SU-DHL-6 (cell line): ENCODE data around the gene NR2F2.

Experiments used
- CTCF ChIP-seq: fragments of 200-600 bp; sonication (generic); IDR thresholded peaks from one replicate; pipeline ENCODE4 v1.5.1; 2017; ENCODE audit warnings: antibody characterized with exemption, mild to moderate bottlenecking, low read length, moderate library complexity; ENCODE audit not compliant: insufficient read depth, poor library complexity, severe bottlenecking
- EZH2phosphoT487 ChIP-seq: fragments of 200-600 bp; sonication (generic), shearing (Covaris generic); conservative IDR thresholded peaks from 2 replicates; pipeline ENCODE4 v1.6.1; 2018; ENCODE audit warnings: mild to moderate bottlenecking, antibody characterized with exemption, low read length, moderate library complexity, mixed read lengths

GRCh38 chr15:96311956-96312294 lies 18.6 kb upstream of the NR2F2 start:
- TF ChIP-seq CTCF: no peak
- TF ChIP-seq EZH2phosphoT487: no peak
